IMR-90 (cell line): ENCODE data around the gene LRP5. TPM values are rescaled to one million over a fixed set of nuclear protein-coding genes. Genes with fewer than 3 reads are reported as not detected.

Experiments
- ELK1 ChIP-seq: fragments of 150-350 bp; IDR thresholded peaks from 2 replicates; pipeline ENCODE4 v1.6.1; 2016; ENCODE audit warnings: low read depth, mild to moderate bottlenecking, low read length, moderate library complexity, borderline replicate concordance
- MAFK ChIP-seq: IDR thresholded peaks from 2 replicates; pipeline ENCODE4 v1.6.1; 2012; ENCODE audit warnings: low read depth, low read length, improper control_type of control experiment
- MXI1 ChIP-seq: IDR thresholded peaks from 2 replicates; pipeline ENCODE4 v1.6.1; 2012; ENCODE audit warnings: low read depth, mild to moderate bottlenecking, low read length, moderate library complexity, borderline replicate concordance
- polyA plus RNA-seq, 3 experiments: library from polyadenylated mRNA; depleted of rRNA; stranded (reverse); fragments of >200 nt; gene quantifications; 2 replicates each; pipeline ENCODE4 v1.2.3, GENCODE V29; 2012; ENCODE audit warnings: low replicate concordance in 1 of 3
- total RNA-seq: library from RNA; depleted of rRNA; stranded (reverse); fragments of >200 nt; gene quantifications from 2 replicates; pipeline ENCODE4 v1.2.3, GENCODE V29; 2012
- TF ChIP-seq, protein P1 (sequence below): fragments of 150-350 bp; IDR thresholded peaks from 2 replicates; pipeline ENCODE4 v1.6.1; 2017; ENCODE audit warnings: mild to moderate bottlenecking, antibody characterized with exemption, low read length, low read depth

The LRP5 gene
- total and polyA plus RNA-seq, 2 of the 4 experiments (the other 2 are of a cell fraction), result 10.4 to 15.0 TPM

GRCh38 chr11:68371171-68372041 is 59.0 kb downstream of the LRP5 start (continued):
- TF ChIP-seq ELK1 (no peak), MAFK (no peak), MXI1 (no peak)
- TF ChIP-seq, protein P1, sequence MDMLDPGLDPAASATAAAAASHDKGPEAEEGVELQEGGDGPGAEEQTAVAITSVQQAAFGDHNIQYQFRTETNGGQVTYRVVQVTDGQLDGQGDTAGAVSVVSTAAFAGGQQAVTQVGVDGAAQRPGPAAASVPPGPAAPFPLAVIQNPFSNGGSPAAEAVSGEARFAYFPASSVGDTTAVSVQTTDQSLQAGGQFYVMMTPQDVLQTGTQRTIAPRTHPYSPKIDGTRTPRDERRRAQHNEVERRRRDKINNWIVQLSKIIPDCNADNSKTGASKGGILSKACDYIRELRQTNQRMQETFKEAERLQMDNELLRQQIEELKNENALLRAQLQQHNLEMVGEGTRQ, result no peak
